Gastrocnemius medialis (tissue), 4 donors: Measurements from ENCODE around the gene BDNF.

Experiments
- POLR2A ChIP-seq, 2 donors: fragments of 450-650 bp; IDR thresholded peaks; one replicate each; pipeline ENCODE4 v1.6.1; 2017; ENCODE audit warnings: antibody characterized with exemption in 2 of 2, mild to moderate bottlenecking in 2 of 2, moderate library complexity in 2 of 2
- TF ChIP-seq, protein P1 (sequence below), 5 experiments: fragments of 450-650 bp in 3 of 5; fragments of 200-600 bp in 2 of 5; sonication (generic) in 2 of 5; IDR thresholded peaks in 4 of 5; conservative IDR thresholded peaks in 1 of 5; 1 replicate in 4 of 5; 2 replicates in 1 of 5; pipeline ENCODE4 v1.5.1; 2016 to 2019; ENCODE audit warnings: antibody characterized with exemption in 5 of 5, mild to moderate bottlenecking in 3 of 5, moderate library complexity in 3 of 5

DNA sequence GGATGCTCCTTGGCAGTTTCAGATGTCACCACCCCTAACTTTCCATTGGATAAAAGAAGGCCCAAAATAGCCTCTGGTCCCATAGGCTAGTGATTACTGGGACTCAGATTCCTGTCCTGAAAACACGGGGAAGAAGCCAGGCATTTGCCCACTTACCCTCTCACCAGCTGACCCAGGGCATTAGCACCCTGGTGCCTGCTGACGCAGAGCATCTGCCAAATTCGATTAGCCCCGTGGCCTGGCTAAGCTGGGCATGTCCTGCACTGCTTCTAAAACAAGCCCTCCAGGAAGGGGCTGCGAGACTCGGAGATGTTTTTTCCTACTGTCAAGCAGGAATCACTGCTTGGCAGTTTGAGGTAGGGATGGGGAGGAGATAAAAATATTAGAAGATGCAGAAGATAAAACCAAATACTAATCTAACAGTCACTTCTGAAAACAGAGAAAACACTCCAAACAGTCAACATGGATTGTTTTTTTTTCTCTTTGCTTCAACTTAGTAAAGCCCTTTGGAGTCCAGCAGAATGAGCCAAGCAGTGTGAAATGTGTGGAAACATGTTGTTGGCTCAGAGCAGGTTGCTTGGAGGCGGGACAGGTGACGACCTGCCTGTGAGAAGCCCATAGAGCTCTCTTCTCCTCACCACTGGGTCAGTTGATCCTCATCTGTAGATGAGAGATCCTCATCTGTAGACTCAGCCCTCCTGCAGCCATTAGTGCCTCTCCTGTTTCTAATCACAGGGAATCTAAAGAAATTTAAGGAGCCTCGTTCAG is 54.0 kb downstream of the BDNF start:
- TF ChIP-seq, protein P1, sequence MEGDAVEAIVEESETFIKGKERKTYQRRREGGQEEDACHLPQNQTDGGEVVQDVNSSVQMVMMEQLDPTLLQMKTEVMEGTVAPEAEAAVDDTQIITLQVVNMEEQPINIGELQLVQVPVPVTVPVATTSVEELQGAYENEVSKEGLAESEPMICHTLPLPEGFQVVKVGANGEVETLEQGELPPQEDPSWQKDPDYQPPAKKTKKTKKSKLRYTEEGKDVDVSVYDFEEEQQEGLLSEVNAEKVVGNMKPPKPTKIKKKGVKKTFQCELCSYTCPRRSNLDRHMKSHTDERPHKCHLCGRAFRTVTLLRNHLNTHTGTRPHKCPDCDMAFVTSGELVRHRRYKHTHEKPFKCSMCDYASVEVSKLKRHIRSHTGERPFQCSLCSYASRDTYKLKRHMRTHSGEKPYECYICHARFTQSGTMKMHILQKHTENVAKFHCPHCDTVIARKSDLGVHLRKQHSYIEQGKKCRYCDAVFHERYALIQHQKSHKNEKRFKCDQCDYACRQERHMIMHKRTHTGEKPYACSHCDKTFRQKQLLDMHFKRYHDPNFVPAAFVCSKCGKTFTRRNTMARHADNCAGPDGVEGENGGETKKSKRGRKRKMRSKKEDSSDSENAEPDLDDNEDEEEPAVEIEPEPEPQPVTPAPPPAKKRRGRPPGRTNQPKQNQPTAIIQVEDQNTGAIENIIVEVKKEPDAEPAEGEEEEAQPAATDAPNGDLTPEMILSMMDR (IDR thresholded peaks at IDR 0.05 in 4 of 5, conservative IDR thresholded peaks at IDR 0.05 in 1 of 5): no peak
- TF ChIP-seq POLR2A (IDR thresholded peaks at IDR 0.05): no peak
